NOMO-1 (cell line): ENCODE data around the gene SPOCK1.

ENCODE experiments used
- DNase-seq, 2 experiments: peaks; one replicate each; lab custom pipeline; 2025; ENCODE audit not compliant: unreplicated experiment in 2 of 2; lab: John Stamatoyannopoulos, UW

Gene SPOCK1

DNA sequence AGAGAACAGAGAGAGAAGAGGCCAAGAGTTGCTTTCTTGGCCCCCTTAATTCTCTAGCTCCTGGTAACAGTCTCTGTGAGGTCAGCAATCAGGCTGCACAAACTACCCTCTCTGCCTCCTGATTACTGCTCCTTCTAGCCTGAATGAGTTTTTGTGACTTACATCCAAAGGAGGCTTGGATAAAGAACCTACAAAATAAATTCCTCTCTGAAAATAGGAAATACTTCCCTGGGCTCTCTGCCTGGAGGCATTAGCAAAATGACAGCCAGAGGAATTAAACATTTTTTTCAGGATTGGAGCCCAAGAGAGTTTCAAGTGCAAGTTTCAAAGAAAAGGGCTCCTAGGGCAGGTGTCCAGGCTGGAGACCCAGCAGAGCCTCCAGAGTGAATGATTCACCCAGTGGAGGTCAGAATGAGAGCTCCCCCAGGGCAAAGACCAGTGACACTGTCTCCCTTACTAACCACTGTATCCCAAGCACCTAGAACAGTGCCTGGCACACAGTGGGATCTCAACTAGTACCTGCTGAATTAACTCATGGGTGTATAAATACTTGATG is 162.5 kb downstream of the SPOCK1 start:
- DNase-seq: no peak

DNA sequence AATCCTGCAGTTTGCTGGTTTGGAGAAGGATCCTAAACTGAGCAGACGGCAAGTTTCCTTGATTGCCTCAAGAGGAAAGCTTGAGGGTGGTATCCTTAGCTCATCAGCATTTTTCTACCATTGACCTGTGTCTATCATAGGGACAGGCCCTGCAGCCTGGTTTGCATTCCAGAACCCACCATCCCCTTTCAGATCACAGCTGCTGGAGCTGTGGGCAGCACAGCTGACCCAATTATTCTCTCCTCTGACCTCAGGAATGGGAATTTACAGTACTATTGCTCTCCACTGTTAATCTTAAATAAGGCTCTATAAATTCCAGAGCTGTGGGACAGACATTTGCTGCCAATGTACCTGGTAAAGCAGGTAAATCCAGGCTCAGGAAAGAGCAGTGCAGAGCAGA is 163.0 kb downstream of the SPOCK1 start:
- DNase-seq: no peak

DNA sequence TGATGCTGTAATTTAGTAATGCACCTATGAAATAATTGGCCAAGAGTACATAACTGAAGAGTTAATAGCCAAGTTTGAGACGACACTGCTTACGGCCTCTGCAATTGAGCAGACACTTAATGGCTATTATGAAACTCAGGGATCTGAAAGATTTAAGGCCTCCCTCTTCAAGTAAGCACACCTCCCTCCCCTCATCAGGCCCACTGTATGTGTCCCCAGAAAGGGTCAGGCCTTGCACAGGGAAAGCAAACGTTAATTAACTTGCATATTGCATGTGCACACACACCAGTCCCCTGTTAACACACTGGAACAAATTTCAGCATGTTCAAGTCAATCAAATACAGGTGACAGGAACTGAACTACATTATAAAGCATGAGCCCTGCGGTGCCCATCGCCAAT is 163.6 kb downstream of the SPOCK1 start:
- DNase-seq: no peak

DNA sequence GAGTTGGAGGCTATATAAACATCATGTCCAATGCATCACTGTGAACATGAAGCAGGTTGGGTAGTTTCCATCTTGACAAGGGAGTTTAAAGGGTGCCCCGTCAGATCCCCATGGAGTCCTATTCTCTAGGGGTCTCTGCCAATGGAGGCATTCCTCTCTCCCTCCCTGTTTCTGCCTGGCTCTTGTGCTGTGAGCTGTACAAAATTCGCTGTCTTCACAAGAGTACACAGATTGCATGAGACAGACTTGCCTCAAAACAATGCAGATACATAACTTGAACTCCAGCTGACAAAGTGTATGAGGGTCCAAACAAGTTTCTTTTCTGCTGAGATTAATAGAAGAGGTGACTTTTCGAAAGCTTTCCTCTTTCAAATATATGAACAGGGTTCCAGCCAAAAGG is 165.2 kb downstream of the SPOCK1 start:
- DNase-seq: no peak

DNA sequence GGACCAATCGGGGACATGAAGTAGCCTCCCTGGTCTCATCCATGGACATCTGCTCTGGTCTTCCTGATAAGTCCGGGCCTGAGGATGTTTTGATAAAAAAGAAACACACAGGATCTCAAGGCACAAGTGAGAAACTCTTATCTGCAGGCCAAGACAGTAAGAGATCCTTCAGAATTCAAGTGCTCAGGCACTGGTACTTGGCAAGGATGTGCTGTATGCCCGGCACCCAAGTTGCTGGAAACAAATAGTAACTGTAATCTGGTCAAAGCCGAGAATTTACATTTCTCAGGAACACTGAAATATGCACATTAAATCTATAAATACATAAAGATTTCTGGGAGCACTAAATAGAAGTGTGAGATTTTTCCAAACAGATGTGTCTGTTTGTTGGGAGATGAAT is 165.7 kb downstream of the SPOCK1 start:
- no peak for DNase-seq

DNA sequence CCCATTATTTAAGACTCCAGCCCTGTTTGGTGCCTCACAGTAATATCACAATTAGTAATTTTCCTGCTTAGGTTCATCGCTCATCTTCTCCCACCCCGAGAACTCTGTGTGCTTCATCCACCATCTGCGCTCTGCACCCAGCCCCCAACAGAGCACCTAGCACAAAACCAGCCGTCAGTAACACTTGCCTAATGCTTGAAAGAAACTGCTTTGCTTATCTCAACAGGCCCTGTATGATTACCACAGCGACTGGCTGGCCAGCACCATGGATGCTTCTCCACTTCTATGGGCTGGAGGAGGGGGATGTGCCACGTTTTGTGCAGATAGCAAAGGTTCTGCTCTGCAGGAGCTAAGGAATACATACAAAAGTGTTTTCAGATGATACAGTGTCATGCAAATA is 166.8 kb downstream of the SPOCK1 start:
- no peak for DNase-seq

DNA sequence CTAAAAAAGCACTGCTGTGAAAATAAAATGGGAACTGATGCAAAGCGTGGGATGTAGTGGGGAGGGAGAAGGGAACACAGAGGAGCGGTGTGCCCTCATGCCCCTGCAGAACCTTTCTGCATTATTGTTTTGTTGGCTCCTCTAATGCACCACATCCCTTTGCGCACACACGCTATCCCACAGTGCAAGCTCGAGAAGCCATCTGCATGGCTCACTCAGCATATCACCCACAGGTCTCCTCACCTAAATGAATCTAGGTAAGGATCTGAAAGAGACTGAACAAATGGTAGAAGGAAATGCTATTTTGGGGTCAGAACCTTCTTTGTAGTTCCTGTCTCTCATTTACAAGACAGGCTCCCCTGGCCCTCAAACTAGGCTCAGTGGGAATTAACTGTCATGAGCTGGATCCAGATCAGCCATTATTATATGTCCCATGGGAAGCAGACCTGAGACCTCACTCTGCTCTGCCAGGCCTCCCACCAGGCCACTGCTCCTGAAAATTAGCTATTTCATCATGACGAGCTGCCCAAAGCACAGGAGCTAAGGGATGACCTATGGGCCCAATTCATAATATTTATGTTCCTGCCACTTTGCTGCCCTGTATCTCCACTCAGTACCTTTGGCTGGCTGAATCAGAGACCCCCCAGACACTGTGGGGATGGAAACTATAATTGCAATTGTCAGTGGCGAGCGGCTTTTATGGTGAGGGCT is 169.4 kb downstream of the SPOCK1 start:
- DNase-seq: no peak

DNA sequence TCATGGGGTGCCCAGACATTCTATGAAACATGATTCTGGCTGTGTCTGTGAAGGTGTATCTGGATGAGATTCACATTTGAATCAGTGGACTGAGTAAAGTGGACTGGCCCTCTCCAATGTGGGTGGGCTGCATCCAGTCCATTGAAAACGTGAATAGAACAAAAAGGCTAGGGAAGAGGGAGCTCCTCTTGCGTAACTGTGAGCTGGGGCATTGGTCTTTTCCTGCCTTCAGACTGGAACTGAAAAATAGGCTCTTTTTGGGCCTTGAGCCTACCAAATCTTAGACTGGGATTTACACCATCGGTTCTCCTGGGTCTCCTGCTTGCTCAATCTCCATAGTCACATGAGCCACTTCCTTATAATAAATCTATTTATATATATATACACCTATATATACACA is 170.1 kb downstream of the SPOCK1 start:
- DNase-seq: no peak

DNA sequence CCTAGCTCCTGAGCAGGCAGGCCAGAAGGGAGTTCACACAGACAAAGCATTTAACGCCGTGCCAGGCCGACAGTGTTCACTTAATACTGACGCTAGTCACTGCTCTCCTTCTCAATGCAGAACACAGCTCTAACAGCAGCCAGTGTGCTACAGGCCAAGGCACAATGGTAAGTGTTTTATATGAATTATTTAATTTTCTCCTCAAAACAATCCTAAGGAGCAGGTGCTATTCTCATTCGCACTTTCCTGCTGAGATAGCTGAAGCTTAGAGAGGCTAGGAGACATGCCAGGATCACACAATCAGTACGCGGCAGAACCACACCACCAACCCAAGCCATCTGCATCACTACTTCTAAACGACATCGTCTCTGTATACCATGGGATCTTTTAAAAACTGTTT is 170.7 kb downstream of the SPOCK1 start:
- DNase-seq: no peak

DNA sequence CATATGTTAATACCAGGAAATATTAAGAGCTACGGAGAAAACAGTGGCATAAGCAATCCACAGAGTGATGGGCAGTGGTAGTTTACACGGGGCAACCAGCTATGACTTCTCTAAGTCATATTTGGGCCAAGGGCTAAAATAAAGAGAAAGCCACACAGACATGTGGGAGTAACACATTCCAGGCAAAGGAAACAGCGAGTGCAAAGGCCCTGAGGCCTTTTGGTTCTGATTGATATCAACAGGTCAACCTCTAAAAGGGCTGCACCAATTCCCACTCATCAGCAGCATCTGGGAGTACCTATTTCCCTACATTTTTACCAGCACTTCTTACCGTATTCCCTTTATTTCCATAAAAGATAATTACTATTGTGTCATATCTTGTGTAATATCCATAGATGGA is 173.4 kb downstream of the SPOCK1 start:
- no peak for DNase-seq

DNA sequence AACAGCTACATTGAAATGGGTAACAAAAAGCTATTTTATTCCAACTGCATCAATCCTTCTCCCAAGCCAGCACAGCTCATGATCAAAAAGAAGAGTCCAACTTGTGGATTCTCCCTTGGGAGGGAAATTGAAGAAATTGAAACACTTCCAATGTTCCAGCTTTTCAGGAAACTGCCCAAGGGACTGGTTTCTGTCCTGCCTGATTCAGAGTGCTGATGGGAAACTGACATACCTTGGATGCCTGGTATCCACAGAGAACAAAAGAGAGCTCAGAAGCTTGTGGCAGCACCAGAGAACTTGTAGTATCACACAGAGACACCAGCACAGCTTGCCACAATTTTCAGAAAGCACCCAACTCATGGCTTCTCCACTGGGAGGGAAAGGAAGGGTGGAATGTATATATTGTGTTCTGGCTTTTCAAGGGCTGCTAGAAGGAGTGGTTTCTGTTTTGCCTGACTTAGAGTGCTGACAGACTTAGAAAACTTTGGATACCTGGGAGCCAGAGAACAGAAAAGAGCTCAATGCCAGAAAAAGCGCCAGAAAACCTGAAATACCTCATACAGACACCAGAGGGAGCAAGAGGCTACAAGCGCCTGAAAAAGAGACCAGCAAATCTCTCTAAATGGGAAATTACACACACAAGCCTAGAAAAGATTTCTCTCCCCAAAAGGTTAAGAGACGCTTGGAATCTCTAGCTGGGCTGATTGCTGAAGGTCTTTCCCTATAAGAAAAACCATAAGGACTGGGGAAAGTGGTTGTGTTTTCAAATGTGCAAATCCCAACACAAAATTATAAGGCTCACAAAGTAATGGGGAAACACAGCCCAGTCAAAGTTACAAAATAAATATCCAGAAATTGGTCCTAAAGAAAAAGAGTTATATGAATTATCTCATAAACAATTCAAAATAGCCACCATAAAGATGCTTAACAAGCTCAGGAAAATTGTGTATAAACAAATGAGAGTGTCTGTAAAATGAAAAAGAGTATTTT is 178.8 kb downstream of the SPOCK1 start:
- DNase-seq: peak; percentile 56 to 65

DNA sequence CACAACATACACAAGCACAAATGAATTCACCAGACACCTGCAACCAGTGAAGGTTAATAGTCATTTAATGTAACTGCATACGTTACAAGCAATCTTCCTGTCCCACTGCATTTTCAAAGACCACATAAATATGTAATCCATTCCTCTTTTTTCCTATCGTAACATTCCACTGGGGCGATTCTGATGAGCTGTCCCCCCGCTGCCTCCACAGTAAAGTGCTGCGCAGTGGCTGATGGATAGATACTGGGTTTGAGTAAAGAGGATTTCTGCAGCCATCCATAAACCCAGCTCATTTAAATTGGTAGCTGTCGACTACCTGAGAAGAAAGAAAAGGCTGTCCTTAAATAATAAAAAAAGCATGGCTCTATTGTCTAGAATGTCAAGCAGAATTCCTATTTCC is 181.1 kb downstream of the SPOCK1 start:
- DNase-seq: no peak

DNA sequence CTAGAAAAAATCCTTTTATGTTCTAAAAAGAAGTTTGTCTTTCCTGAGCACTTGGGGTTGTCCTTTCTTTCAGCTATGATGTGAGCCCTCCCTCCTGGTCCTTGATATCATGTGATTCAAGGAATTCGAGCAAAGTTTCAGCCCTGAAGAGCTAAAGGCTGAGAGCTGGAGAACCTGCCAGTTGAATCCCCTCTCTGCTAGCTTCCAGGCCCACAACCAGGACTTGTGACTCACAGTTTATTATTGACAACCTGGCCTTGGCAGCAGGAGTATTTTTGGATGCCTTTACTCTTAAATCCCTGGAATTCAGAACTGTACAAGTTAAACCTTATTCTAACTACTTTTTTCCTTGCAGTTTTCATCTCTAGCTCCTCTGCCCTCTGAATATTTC is 182.8 kb downstream of the SPOCK1 start:
- no peak for DNase-seq

DNA sequence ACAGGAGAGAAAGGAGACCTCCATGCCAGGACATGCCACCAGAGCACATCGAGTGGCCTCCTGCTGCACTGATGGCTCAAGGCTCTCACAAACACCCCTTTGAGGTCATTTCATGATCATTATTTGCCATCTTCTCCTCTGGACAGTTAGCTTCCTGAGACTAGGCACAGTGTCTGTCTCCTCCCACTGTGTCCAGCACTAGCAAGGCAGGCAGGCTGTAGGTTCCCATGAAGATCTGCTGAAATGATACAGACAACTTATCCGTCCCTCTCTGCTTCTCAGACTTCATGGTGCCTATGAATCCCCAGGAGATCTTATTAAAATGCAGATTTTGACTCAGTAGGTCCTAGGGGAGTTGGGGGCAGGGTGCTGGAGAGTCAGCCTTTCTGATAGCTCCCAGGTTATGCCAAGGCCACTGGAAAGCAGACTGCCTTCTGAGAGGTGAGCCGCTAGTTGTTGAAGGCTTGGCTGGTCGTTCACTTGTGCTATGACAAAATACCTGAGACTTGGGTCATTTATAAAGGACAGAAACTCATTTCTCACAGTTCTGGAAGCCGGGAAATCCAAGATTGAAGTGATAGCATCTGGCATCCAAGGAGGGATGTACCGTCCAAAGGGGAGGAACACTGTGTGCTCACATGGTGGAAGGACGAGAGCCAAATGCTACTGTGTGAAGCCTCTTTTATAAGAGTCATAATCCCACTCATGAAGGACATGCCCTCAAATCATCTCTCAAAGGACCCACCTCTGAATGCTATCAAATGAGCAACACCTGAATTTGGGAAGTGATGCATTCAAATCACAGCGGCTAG is 183.4 kb downstream of the SPOCK1 start:
- DNase-seq: no peak

DNA sequence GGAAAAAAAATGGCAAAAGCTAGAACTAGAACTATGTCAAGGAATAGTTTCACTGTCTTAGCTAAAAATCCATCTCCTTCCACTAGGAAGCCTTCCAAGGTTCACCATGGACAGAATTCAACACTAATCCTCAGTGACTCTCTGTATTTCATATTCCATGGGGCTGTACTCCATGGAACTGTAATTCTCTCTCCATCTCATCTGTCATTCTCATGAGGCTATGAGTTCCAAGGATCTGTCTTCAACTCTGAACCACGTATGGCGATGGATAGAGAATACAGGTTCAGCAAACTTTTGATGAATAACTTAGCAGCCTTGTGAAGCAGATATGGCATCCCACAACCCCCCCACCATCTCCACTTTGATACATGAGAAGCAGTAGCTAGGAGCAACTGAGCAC is 184.0 kb downstream of the SPOCK1 start:
- no peak for DNase-seq

DNA sequence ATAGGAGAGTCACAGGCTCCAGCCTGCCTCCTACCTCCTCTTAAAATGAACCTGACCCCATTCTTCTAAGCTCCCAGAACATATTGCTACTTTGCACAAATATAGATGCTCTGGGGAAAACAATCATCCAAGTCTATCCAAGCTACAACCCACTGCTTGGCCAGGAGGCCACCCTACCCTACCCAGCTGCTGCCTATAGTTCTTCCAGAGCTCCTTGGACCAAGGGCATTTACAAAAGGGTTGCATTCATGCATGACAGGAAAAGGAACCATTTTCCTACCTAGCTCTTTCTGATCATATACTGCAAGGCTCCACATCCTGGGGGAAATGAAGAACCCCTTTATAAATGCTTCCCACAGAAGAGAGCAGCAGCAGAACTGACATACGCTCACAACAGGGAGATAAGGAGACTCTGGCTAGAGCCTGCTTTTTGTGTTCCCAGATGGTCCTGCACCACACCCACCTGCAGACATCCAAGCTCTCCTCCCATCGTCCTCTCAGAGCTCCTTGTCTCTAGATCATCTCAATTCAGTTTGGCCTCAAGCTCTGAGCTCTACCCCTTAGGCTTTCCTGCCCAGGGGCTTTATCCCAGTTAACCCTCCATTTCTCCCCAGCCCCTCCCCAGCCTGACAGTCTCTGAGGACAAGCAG is 185.5 kb downstream of the SPOCK1 start:
- no peak for DNase-seq

DNA sequence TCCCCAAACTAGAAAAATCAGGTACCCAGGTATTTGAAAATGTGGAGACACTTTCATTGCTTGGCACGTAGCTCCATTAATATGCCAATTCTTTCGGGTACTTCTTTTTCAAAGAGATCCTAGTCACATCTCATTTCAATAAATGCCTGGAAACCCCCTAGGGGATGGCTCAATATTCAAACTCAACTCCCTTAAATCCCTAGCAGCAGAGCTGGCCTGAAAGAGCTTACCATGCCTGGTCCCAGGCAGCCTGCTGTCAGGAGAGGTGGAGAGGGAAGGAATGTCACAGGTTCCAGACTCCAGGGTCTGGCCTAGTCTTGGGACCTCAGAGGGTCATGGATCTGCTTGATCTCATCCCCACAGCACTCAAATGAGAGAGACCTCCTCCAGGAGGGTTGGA is 187.1 kb downstream of the SPOCK1 start:
- no peak for DNase-seq

DNA sequence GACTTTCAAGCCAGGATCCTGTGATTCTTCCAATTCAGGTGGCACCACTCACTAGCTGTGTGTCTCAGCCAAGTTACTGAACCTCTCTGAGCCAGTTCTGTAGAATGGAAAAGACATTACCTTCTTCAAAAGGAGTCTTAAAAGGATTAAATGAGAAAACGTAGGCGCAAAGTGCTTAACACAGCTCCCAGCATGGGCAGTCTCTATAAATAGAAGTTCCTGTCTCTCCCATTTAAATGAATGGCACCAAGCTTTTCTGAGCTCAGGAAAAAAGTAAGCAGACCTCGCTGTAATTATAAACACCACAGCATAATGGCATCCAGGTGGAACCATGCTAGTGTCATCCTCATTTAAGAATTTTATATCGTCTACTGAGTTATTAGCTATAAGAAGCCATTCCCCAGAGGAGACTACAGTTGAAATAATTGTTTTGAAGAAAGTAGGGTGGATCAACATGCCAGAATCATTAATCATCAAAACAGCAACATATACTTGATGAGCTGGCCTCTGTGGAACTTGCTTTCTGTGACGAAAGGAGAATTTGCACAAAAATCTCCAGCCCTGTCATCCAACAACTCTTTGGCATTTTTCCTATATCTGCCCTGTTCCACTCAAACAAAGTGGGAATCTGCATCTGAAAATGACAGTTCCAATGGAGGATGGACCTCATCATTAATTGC is 188.9 kb downstream of the SPOCK1 start:
- DNase-seq: no peak

DNA sequence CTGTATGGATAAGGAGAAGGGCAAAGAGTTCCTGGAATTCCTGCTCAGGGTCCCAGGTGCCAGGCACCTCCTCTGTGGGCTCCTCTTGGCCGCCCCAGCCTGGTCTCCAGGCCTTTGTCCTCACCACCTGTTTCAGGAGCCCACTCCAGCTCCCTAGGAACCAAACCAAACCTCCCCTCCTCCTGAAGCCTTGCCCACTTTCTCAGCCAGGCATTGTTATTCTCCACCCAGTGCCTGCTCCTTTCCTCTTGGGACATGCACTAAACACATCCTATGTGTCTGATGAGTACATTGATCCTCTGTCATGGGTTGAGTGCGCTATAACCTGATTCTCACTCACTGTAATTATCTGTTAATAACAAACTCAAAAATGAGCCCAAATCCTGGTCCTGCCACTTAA is 189.8 kb downstream of the SPOCK1 start:
- no peak for DNase-seq

DNA sequence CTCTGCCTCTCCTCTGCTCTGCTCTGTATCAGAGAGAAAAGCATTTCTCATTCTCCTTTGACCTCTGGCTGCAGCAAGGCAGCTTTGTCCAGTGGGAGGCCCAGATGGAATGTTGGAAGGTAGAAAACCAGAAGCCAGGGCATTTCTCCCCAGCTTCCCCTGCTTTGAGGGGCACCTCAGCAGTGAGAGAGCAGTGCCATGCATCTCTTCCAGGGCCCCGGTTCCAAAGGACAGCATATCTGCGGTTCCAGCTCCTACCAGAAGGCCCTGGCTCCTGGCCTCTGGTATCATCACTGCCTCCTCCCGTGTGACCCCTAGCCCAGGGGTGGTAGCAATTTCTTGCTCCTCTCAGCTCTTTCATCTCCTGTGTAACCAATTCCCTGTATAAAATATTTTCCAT is 190.8 kb downstream of the SPOCK1 start:
- no peak for DNase-seq
